Adrenal gland (tissue), 12 donors: ENCODE data around the gene ERBB3. TPM values are rescaled to one million over a fixed set of nuclear protein-coding genes. Genes with fewer than 3 reads are reported as not detected.

ENCODE experiments used
- DNase-seq, 7 donors: peaks; one replicate each; pipeline ENCODE4 v3.0.0-alpha.2; 2019 to 2020
- H3K27ac ChIP-seq, 5 donors: fragments of 200-600 bp; sonication (generic) in 4 of 5; 1 replicate in 3 of 5; 2 replicates in 2 of 5; pipeline versions ENCODE4 v1.5.1 to v1.8.0; 2016 to 2020; ENCODE audit warnings: mild to moderate bottlenecking in 1 of 5
- H3K27me3 ChIP-seq: fragments of 200-600 bp; 2 replicates; pipeline ENCODE4 v1.8.0; 2021
- H3K36me3 ChIP-seq, 2 donors: fragments of 200-600 bp; replicated peaks in 1 of 2; 1 replicate in 1 of 2; 2 replicates in 1 of 2; pipeline versions ENCODE4 v1.5.1 to v1.8.0; 2018 to 2022
- H3K4me1 ChIP-seq, 2 donors: fragments of 200-600 bp; replicated peaks in 1 of 2; 1 replicate in 1 of 2; 2 replicates in 1 of 2; pipeline versions ENCODE4 v1.5.1 to v1.8.0; 2018 to 2021
- H3K4me3 ChIP-seq, 4 donors: fragments of 200-600 bp; sonication (generic) in 3 of 4; one replicate each; pipeline ENCODE4 v1.5.1; 2016 to 2018
- H3K9me3 ChIP-seq, 3 donors: fragments of 200-600 bp; sonication (generic) in 1 of 3; replicated peaks in 1 of 3; 1 replicate in 2 of 3; 2 replicates in 1 of 3; pipeline versions ENCODE4 v1.5.1 to v1.8.0; 2016 to 2021
- CTCF ChIP-seq, 6 experiments: fragments of 450-650 bp in 4 of 6; fragments of 200-600 bp in 2 of 6; sonication (generic) in 1 of 6; IDR thresholded peaks; 1 replicate in 5 of 6; 2 replicates in 1 of 6; pipeline versions ENCODE4 v1.5.1 to v1.8.0; 2016 to 2021; ENCODE audit warnings: antibody characterized with exemption in 6 of 6, mild to moderate bottlenecking in 2 of 6, moderate library complexity in 1 of 6
- POLR2A ChIP-seq, 2 donors: fragments of 450-650 bp; IDR thresholded peaks; one replicate each; pipeline ENCODE4 v1.6.1; 2017; ENCODE audit warnings: antibody characterized with exemption in 2 of 2, mild to moderate bottlenecking in 2 of 2, moderate library complexity in 1 of 2
- WGBS, 4 donors: extraction: QIAGEN DNeasy Blood & Tissue Kit in 2 of 4; methylation state at CpG; one replicate each; pipeline versions ENCODE4 v1.1.5 to v1.1.7; 2013 to 2017; 5-methylcytosine and 5-hydroxymethylcytosine counted together
- intact Hi-C, 2 donors: fragments of 100-400 bp; cut with DNase I; formaldehyde crosslinking; loops; one replicate each; pipeline versions ENCODE4 v1.14.1 to v1.15.0; 2022 to 2023
- polyA plus RNA-seq, 3 donors: library from polyadenylated mRNA; stranded (reverse); fragments of 200-250 nt in 2 of 3; fragments of 350-450 nt in 1 of 3; fragmentation: Illumina TruSeq in 1 of 3; extraction: RNeasy Lipid Tissue Mini Kit (QIAGEN cat#74804) in 1 of 3; gene quantifications; one replicate each; pipeline ENCODE4 v1.2.3, GENCODE V29; 2013 to 2014
- total RNA-seq, 9 donors: library from RNA; depleted of rRNA in 4 of 9; stranded (reverse); fragments of >200 nt in 4 of 9; fragments of 120-200 nt in 1 of 9; fragmentation: NEBNext Ultra II Directional in 1 of 9; extraction: Animal tissue kit (Norgen Biotek cat#: 25700) in 1 of 9; gene quantifications; one replicate each; pipeline versions ENCODE4 v1.1.0 to v1.2.4, GENCODE V29; 2013 to 2023
- donor health status: healthy with polysubstance abuse.
- donor health status: Bipolar disorder and iron deficiency.
- donor health status: DM: yes; HTN: yes; CAD: no.
- donor health status: DM: no; HTN: no; CAD: no.
- donor health status: DM: no; HTN: no; CAD: no.
- donor health status: DM: yes; HTN: yes; CAD: no.

ERBB3 gene
- total and polyA plus RNA-seq, 12 donors: 1.3 to 25.7 (median 1.9) TPM

DNA sequence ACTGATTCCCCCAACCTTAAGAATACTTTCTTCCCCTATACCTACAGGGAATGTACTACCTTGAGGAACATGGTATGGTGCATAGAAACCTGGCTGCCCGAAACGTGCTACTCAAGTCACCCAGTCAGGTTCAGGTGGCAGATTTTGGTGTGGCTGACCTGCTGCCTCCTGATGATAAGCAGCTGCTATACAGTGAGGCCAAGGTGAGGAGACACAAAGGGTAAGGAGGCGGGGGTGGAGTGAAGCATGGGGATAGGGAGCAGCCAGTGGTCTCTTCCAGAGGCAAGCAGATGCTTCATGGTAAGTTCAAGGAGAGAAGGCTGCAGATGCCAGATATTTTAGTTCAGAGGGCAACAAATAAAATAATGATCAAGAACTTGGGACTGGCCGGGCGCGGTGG lies 17.8 kb downstream of the ERBB3 start:
- intact Hi-C loops: no loop called here
- H3K36me3 ChIP-seq: no peaks in the 10 kb centered on the region

DNA sequence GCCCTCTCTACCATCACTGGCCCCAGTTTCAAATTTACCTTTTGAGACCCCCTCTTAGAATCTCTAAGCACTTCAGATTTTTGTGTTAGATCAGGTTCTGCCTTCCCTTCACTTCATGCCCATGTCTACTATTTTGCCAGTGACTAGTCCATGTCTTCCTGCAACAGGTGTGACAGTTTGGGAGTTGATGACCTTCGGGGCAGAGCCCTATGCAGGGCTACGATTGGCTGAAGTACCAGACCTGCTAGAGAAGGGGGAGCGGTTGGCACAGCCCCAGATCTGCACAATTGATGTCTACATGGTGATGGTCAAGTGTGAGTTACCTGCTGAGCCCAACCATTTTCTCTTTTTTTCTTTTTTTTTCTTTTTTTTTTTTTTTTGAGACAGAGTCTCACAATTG lies 18.6 kb downstream of the ERBB3 start:
- 62 to 80% (median 76%) methylated on average over 3 of the region's 3 CpGs for WGBS, 4 donors
- peaks cover 0 to 3% of the 10 kb centered on the region in 2 donors for H3K4me1 ChIP-seq
- H3K27me3 ChIP-seq: no peaks in the 10 kb centered on the region
- H3K9me3 ChIP-seq: no peaks in the 10 kb centered on the region
- no peaks in the 10 kb centered on the region for H3K36me3 ChIP-seq
- no peak for DNase-seq
- TF ChIP-seq POLR2A (IDR thresholded peaks at IDR 0.05) (no peak), CTCF (IDR thresholded peaks at IDR 0.05) (no peak)
- intact Hi-C loops: no loop called here
- H3K4me3 ChIP-seq: no peak overlapping the region
- no peak overlapping the region for H3K27ac ChIP-seq

More for the DNA sequence above, 17.8 kb downstream of the ERBB3 start:
- Histone ChIP-seq H3K27me3 (no peaks in the 10 kb centered on the region), H3K4me1 (no peaks in the 10 kb centered on the region), H3K9me3 (no peaks in the 10 kb centered on the region), H3K27ac (no peak overlapping the region), H3K4me3 (no peak overlapping the region)
- TF ChIP-seq CTCF (IDR thresholded peaks at IDR 0.05) (no peak), POLR2A (IDR thresholded peaks at IDR 0.05) (no peak)
- WGBS, 4 donors: 85 to 91% (median 90%) methylated on average over 6 of the region's 6 CpGs
- no peak for DNase-seq

DNA sequence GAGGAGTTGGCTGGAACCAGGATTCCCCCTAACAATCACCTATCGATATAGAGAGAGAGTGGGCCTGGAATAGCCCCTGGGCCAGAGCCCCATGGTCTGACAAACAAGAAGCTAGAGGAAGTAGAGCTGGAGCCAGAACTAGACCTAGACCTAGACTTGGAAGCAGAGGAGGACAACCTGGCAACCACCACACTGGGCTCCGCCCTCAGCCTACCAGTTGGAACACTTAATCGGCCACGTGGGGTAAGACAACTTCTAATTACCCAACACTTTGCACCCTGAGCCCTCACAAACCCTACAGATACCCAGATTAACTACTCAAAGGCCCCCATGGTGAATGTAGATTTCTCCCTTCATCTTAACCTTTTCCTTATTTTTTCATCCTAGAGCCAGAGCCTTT lies 19.8 kb downstream of the ERBB3 start:
- Histone ChIP-seq H3K4me3 (no peak overlapping the region), H3K36me3 (no peaks in the 10 kb centered on the region), H3K4me1 (peaks cover 0 to 4% of the 10 kb centered on the region in 2 donors), H3K27me3 (no peaks in the 10 kb centered on the region), H3K27ac (no peak overlapping the region), H3K9me3 (no peaks in the 10 kb centered on the region)
- intact Hi-C loops: loop anchor here in 1 of 2 donors (5.0 kb wide), 1 partner anchor 47 kb away; no protein-coding TSS in a partner anchor
- no peak for DNase-seq
- WGBS, 4 donors: 82 to 90% (median 88%) methylated on average over 4 of the region's 4 CpGs
- TF ChIP-seq POLR2A (IDR thresholded peaks at IDR 0.05): no peak
- TF ChIP-seq CTCF (IDR thresholded peaks at IDR 0.05): no peak

DNA sequence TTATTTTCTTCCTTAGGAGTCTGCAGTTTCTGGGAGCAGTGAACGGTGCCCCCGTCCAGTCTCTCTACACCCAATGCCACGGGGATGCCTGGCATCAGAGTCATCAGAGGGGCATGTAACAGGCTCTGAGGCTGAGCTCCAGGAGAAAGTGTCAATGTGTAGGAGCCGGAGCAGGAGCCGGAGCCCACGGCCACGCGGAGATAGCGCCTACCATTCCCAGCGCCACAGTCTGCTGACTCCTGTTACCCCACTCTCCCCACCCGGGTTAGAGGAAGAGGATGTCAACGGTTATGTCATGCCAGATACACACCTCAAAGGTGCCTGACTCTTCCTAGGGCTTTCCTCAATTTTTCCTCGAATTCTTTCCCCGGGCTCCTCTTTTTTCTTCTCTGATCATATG lies 21.1 kb downstream of the ERBB3 start:
- no peak overlapping the region for H3K4me3 ChIP-seq
- H3K27me3 ChIP-seq: no peaks in the 10 kb centered on the region
- H3K4me1 ChIP-seq: peaks cover 9 to 15% of the 10 kb centered on the region in 2 donors
- 86 to 92% (median 89%) methylated on average over 14 of the region's 14 CpGs for WGBS, 4 donors
- no peaks in the 10 kb centered on the region for H3K36me3 ChIP-seq
- H3K27ac ChIP-seq: no peak overlapping the region
- no peak for DNase-seq
- no peaks in the 10 kb centered on the region for H3K9me3 ChIP-seq
- TF ChIP-seq POLR2A (IDR thresholded peaks at IDR 0.05) (no peak), CTCF (IDR thresholded peaks at IDR 0.05) (no peak)
- intact Hi-C loops: loop anchor here in 1 of 2 donors (5.0 kb wide), 1 partner anchor 49 kb away; no protein-coding TSS in a partner anchor
